PFSK-1 (cell line): ENCODE measurements around the gene RPL37.

Experiments
- FOXP2 ChIP-seq: optimal IDR thresholded peaks from 2 replicates; pipeline ENCODE3; 2011; ENCODE audit warnings: borderline replicate concordance, control low read depth, inconsistent platforms; ENCODE audit not compliant: insufficient read depth; ENCODE audit errors: extremely low read length, extremely low read depth
- POLR2AphosphoS5 ChIP-seq: IDR thresholded peaks from 2 replicates; pipeline ENCODE4 v1.6.1; 2012; ENCODE audit warnings: low read depth, mild to moderate bottlenecking, control low read depth, low read length, moderate library complexity
- SIN3A ChIP-seq: IDR thresholded peaks from 2 replicates; pipeline ENCODE4 v1.6.1; 2012; ENCODE audit warnings: mild to moderate bottlenecking, low read length, moderate library complexity, borderline replicate concordance; ENCODE audit not compliant: insufficient read depth
- TAF1 ChIP-seq: IDR thresholded peaks from 2 replicates; pipeline ENCODE4 v1.6.1; 2012; ENCODE audit warnings: low read length, control low read depth, borderline replicate concordance; ENCODE audit not compliant: insufficient read depth
- TF ChIP-seq, protein P1 (sequence below), 2 experiments: IDR thresholded peaks; 2 replicates each; pipeline versions ENCODE4 v1.6.1 to v1.8.0; 2011 to 2012; ENCODE audit warnings: low read depth in 2 of 2, low read length in 2 of 2, control low read depth in 1 of 2, inconsistent platforms in 1 of 2, mild to moderate bottlenecking in 1 of 2, moderate library complexity in 1 of 2; ENCODE audit not compliant: insufficient read depth in 1 of 2

RPL37 gene

DNA sequence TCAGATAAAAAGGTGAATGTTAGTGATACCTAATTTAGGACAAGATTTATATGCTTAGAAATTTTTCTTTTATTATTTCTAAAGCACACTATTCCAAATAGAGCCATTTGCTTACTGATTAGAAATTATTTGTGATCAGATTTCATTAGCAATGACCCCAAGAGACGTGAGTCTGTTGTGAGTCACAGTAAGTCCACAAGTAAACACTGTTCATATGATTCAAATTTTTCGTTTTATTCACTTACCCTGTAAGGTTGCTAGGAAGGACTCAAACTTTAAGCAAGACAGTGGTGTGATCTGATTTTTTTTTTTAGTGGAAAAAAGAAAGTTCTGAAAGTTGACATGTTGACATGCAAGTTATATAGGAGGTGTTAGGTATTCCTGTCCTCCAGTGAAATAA, 7.3 kb upstream of the RPL37 start:
- TF ChIP-seq, protein P1, sequence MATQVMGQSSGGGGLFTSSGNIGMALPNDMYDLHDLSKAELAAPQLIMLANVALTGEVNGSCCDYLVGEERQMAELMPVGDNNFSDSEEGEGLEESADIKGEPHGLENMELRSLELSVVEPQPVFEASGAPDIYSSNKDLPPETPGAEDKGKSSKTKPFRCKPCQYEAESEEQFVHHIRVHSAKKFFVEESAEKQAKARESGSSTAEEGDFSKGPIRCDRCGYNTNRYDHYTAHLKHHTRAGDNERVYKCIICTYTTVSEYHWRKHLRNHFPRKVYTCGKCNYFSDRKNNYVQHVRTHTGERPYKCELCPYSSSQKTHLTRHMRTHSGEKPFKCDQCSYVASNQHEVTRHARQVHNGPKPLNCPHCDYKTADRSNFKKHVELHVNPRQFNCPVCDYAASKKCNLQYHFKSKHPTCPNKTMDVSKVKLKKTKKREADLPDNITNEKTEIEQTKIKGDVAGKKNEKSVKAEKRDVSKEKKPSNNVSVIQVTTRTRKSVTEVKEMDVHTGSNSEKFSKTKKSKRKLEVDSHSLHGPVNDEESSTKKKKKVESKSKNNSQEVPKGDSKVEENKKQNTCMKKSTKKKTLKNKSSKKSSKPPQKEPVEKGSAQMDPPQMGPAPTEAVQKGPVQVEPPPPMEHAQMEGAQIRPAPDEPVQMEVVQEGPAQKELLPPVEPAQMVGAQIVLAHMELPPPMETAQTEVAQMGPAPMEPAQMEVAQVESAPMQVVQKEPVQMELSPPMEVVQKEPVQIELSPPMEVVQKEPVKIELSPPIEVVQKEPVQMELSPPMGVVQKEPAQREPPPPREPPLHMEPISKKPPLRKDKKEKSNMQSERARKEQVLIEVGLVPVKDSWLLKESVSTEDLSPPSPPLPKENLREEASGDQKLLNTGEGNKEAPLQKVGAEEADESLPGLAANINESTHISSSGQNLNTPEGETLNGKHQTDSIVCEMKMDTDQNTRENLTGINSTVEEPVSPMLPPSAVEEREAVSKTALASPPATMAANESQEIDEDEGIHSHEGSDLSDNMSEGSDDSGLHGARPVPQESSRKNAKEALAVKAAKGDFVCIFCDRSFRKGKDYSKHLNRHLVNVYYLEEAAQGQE (IDR thresholded peaks at IDR 0.05; ENCODE audit: insufficient read depth in 1 of 2, low read depth in 2 of 2, low read length in 2 of 2) = no peak

DNA sequence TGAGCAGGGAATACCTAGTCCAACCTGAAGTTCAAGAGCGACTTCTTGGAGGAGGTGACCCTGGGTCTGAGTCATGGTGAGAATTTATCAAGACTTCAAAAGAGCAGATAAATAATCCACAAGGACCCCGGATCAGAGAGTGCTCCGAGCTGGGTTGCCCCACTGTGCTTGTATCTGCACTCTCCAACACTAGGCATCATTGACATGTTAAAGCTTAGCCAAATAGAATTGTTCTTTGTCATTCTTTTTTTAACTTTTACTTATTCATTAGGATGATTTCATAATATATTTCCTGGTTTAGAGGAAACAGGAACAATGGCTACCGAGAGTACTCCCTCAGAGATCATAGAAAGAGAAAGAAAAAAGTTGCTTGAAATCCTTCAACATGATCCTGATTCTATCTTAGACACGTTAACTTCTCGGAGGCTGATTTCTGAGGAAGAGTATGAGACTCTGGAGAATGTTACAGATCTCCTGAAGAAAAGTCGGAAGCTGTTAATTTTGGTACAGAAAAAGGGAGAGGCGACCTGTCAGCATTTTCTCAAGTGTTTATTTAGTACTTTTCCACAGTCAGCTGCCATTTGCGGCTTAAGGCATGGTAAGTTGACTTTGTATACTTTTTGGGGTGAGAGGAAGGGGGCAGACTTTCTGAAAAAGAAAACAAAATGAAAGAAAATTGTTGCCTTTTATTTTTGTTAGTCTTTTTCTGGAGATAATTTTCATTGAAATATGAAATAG, 6.2 kb upstream of the RPL37 start, which contains the start of gene CARD6:
CARD6 (plus strand) TSS at position 300 of the 738 bp plus-strand sequence; CDS start at position 316, 16 bp downstream.
- TF ChIP-seq FOXP2 = no peak
- TF ChIP-seq, protein P1 (IDR thresholded peaks at IDR 0.05; ENCODE audit: insufficient read depth in 1 of 2, low read depth in 2 of 2, low read length in 2 of 2) = no peak

DNA sequence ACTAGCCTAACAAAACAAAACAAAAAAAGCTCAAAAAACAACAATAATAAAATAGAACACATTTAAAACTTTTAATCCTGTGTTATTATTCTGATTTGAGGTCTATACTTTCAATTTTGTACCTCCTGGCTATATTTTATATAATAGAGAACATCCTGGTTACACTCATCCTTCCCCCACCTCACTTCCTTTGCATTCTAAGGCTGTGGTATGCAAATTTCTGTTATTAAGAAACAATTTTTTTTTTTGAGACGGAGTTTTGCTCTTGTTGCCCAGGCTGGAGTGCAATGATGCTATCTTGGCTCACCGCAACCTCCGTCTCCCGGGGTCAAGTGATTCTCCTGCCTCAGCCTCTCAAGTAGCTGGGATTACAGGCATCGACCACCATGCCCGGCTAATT, 3.1 kb upstream of the RPL37 start:
- TF ChIP-seq TAF1 = no peak
- TF ChIP-seq POLR2AphosphoS5 = no peak
- TF ChIP-seq, protein P1 (IDR thresholded peaks at IDR 0.05; ENCODE audit: insufficient read depth in 1 of 2, low read depth in 2 of 2, low read length in 2 of 2) = no peak
- no peak for TF ChIP-seq SIN3A
- no peak for TF ChIP-seq FOXP2

DNA sequence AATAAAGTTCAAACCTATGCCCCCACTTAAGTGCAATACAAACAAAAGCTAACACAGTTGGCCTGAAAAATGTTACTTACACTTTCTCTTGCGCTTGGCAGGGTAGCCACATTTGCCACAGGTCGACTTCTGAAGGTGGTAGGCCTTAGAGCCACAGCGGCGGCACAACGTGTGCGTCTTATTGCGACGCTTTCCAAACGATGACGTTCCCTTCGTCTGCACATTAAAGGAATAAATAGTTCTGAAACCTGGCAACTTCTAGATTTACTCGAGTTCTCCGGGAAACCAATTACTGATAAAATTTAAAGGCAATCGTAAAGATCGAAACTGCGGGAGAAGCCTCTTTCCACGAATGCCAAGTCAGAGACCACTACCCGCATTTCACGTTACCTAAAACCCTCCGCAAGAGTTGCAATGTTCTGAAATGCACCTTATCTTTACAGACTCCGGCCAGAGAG, 602 bp downstream of the RPL37 start:
- no peak for TF ChIP-seq TAF1
- TF ChIP-seq SIN3A = no peak
- TF ChIP-seq, protein P1 (IDR thresholded peaks at IDR 0.05; ENCODE audit: insufficient read depth in 1 of 2, low read depth in 2 of 2, low read length in 2 of 2) = no peak
- no peak for TF ChIP-seq POLR2AphosphoS5
- TF ChIP-seq FOXP2 = no peak

DNA sequence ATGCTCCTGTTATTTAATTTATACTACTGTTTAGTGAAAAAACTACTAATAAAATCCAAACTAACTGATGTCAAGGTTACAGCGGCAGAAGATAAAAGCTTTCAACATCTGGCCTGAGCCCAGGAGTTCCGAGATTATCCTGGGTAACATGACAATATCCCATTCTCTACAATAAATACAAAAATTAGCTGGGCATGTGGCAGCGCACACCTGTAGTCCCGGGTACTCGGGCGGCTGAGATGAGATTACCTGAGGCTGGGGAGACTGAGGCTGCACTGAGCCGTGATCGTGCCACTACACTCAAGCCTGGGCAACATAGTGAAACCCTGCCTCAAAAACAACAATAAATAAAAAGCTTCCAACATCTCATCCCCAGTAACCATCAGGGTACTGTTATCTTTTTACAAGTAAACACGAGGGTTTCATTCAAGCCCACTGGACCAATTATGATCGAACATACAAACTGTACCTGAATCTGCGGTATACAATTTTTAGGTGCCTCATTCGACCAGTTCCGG, 1.3 kb downstream of the RPL37 start:
- no peak for TF ChIP-seq SIN3A
